Muscle of leg (tissue), 11 donors: Measurements from ENCODE around the gene KCNQ1OT1. TPM values are rescaled to one million over a fixed set of nuclear protein-coding genes. Genes with fewer than 3 reads are reported as not detected.
A peak's percentile ranks its signal among the peaks of the same experiment; 100 is the strongest.
"Not testable (repeated sequence)": the region's sequence is repeated elsewhere in the genome, so short reads cannot be mapped to it uniquely, and the experiment has no call there.

Experiments
- DNase-seq: peaks from one replicate; pipeline ENCODE4 v3.0.0; 2013
- H3K27ac ChIP-seq: one replicate; pipeline ENCODE4 v1.5.1; 2013; ENCODE audit warnings: mild to moderate bottlenecking, low read length, control low read depth
- H3K27me3 ChIP-seq: one replicate; pipeline ENCODE4 v1.6.1; 2013; ENCODE audit warnings: low read length; ENCODE audit not compliant: control insufficient read depth, insufficient read depth
- H3K36me3 ChIP-seq: one replicate; pipeline ENCODE4 v1.6.1; 2013; ENCODE audit warnings: low read length; ENCODE audit not compliant: control insufficient read depth, insufficient read depth
- H3K4me1 ChIP-seq: one replicate; pipeline ENCODE4 v1.6.1; 2013; ENCODE audit warnings: low read length; ENCODE audit not compliant: control insufficient read depth, insufficient read depth
- H3K4me3 ChIP-seq: one replicate; pipeline ENCODE4 v1.5.1; 2013; ENCODE audit warnings: low read length, control low read depth
- H3K9me3 ChIP-seq: replicated peaks from 2 replicates; pipeline ENCODE4 v1.6.1; 2013; ENCODE audit warnings: low read depth, low read length; ENCODE audit not compliant: control insufficient read depth
- WGBS: methylation state at CpG from one replicate; pipeline ENCODE4 v1.1.5; 2013; ENCODE audit warnings: missing lambda C conversion rate; ENCODE audit not compliant: insufficient coverage; 5-methylcytosine and 5-hydroxymethylcytosine counted together
- polyA plus RNA-seq, 8 donors: library from polyadenylated mRNA; unstranded; fragments of 120-200 nt; gene quantifications; one replicate each; pipeline versions ENCODE4 v1.2.1 to v1.2.3, GENCODE V29; 2013; ENCODE audit warnings: inconsistent platforms in 1 of 8, low replicate concordance in 1 of 8; ENCODE audit not compliant: insufficient read length in 8 of 8, insufficient read depth in 1 of 8
- total RNA-seq: library from RNA; stranded (reverse); fragments of 120-200 nt; gene quantifications from one replicate; pipeline ENCODE4 v1.2.4, GENCODE V29; 2013

KCNQ1OT1 gene
- total and polyA plus RNA-seq, 9 donors = 0.45 to 10.8 (median 1.00) TPM

DNA sequence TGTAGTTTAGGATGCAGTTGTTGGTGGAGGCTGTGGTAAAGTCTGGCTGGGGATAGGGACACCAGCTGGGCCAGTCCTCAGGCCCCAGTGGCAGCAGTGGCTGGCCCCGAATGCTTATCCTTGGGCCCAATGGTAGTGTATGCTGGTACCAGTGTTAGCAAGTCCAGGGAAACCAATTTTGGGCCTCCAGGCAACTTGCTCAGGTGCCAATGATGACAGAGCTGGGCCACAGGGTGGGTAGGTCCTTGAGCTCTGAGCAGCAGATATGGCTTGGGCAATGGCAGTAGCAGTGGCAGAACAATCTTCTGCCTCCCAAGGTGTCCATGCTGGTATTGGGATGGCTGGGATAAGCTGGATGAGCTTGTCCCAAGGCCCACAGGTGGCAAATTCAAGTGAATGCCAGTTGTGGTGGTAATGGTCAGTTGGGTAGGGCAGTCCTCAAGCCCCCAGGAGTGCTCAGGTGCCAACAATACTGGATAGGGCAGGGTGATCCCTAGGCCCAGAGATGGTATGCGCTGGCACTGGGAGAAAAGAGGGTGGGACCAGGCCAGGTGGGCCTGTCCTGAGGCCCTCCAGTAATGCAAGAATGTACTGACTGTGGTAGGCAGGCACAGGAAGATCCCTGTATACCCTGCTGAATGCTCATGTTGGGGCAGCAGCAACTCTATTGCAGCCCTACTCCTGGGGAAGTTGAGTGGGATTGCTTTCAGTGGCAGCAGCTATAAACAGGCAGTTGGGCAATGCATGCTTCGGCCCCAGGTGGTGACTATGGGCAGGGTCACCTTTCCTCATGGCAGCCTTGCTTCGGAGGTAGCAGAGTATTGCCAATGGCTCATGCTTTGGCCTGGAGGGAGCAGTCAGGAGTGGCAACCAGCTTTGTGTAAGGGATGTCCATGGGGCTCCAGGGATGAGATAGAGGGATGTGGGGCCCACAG lies 54.7 kb downstream of the KCNQ1OT1 start:
- Histone ChIP-seq H3K9me3 (peaks cover 82% of the 10 kb centered on the region), H3K27me3 (no peaks in the 10 kb centered on the region), H3K4me3 (no peak overlapping the region), H3K27ac (no peak overlapping the region), H3K36me3 (no peaks in the 10 kb centered on the region), H3K4me1 (no peaks in the 10 kb centered on the region)
- WGBS = 95% methylated on average over 4 of the region's 4 CpGs
- no peak for DNase-seq

- no peaks in the 10 kb centered on the region for H3K27me3 ChIP-seq
- H3K4me3 ChIP-seq = no peak overlapping the region
- DNase-seq = no peak
- H3K9me3 ChIP-seq = peaks cover 78% of the 10 kb centered on the region
- H3K27ac ChIP-seq = no peak overlapping the region
- WGBS = no CpG with 5 or more reads among the region's 3 CpGs
- no peaks in the 10 kb centered on the region for H3K4me1 ChIP-seq
- H3K36me3 ChIP-seq = no peaks in the 10 kb centered on the region
Measured at GRCh38 chr11:2643746-2644145, 56.0 kb downstream of the KCNQ1OT1 start.

GRCh38 chr11:2641623-2642022 lies 58.2 kb downstream of the KCNQ1OT1 start:
- H3K27ac ChIP-seq = no peak overlapping the region
- WGBS = no CpG with 5 or more reads among the region's 1 CpG
- no peaks in the 10 kb centered on the region for H3K4me1 ChIP-seq
- H3K27me3 ChIP-seq = no peaks in the 10 kb centered on the region
- H3K36me3 ChIP-seq = no peaks in the 10 kb centered on the region
- no peak for DNase-seq
- no peak overlapping the region for H3K4me3 ChIP-seq
- peaks cover 62% of the 10 kb centered on the region for H3K9me3 ChIP-seq

DNA sequence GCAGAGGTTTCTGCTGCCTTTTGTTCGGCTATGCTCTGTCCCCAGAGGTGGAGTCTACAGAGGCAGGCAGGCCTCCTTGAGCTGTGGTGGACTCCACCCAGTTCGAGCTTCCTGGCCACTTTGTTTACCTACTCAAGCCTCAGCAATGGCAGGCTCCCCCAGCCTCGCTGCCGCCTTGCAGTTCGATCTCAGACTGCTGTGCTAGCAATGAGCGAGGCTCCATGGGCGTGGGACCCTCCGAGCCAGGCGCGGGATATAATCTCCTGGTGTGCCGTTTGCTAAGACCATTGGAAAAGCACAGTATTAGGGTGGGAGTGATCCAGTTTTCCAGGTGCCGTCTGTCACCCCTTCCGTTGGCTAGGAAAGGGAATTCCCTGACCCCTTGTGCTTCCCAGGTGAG lies 60.0 kb downstream of the KCNQ1OT1 start:
- not testable (repeated sequence) for H3K36me3 ChIP-seq, DNase-seq, H3K27ac ChIP-seq, H3K27me3 ChIP-seq, H3K4me1 ChIP-seq, H3K4me3 ChIP-seq
- peaks cover 43% of the 10 kb centered on the region for H3K9me3 ChIP-seq
- 95% methylated on average over 11 of the region's 13 CpGs for WGBS

- Histone ChIP-seq H3K36me3 (no peaks in the 10 kb centered on the region), H3K9me3 (peaks cover 49% of the 10 kb centered on the region), H3K4me1 (no peaks in the 10 kb centered on the region), H3K4me3 (no peak overlapping the region), H3K27me3 (no peaks in the 10 kb centered on the region), H3K27ac (no peak overlapping the region)
- WGBS = no CpG with 5 or more reads among the region's 1 CpG
- no peak for DNase-seq
Measured at GRCh38 chr11:2631161-2631560, 68.6 kb downstream of the KCNQ1OT1 start.

DNA sequence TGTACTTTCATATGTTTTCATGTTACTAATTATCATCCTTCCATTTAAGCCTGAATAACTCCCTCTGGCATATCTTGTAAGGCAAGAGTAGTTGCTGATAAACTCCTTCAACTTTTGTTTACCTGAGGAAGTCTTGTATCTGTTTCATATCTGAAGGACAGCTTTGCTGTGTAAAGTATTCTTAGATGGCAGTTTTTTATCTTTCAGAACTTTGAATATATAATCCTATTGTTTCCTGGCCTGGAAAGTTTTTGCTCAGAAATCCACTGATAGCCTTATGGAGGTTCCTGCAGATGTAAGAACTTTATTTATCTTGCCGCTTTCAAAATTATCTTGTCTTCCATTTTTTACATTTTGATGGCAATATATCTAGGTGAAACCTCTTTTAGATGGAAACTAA lies 69.1 kb downstream of the KCNQ1OT1 start:
- no CpG with 5 or more reads among the region's 1 CpG for WGBS

GRCh38 chr11:2625183-2625582 lies 74.6 kb downstream of the KCNQ1OT1 start:
- H3K4me1 ChIP-seq = no peaks in the 10 kb centered on the region
- no CpG with 5 or more reads among the region's 3 CpGs for WGBS
- no peak for DNase-seq
- no peaks in the 10 kb centered on the region for H3K36me3 ChIP-seq
- no peak overlapping the region for H3K4me3 ChIP-seq
- no peaks in the 10 kb centered on the region for H3K27me3 ChIP-seq
- H3K27ac ChIP-seq = no peak overlapping the region
- peaks cover 34% of the 10 kb centered on the region for H3K9me3 ChIP-seq

More for the DNA sequence above, 69.1 kb downstream of the KCNQ1OT1 start:
- Histone ChIP-seq H3K36me3 (no peaks in the 10 kb centered on the region), H3K4me1 (no peaks in the 10 kb centered on the region), H3K27ac (no peak overlapping the region), H3K9me3 (peaks cover 53% of the 10 kb centered on the region), H3K27me3 (no peaks in the 10 kb centered on the region), H3K4me3 (no peak overlapping the region)
- DNase-seq = no peak

DNA sequence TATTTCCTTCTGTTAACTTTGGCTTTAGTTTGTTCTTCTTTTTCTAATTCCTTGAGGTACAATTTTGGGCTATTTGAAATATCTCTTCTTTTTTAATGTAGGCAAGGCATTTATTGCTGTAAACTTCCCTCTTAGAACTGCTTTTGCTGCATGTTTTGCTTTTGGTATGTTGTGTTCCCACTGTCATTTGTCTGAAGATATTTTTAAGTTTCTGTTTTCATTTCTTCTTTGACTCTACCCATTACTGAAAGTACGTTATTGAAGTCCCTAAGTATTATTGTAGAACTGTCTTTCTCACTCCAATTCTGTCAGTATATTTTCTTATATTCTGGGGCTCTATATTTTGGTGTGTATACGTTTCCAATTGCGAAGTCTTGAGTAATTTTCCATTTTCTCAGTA lies 77.9 kb downstream of the KCNQ1OT1 start:
- Histone ChIP-seq H3K27ac (peak overlapping the region; percentile 32), H3K27me3 (no peaks in the 10 kb centered on the region), H3K9me3 (peaks cover 32% of the 10 kb centered on the region), H3K4me1 (no peaks in the 10 kb centered on the region), H3K4me3 (no peak overlapping the region), H3K36me3 (no peaks in the 10 kb centered on the region)
- DNase-seq = peak; percentile 53
- WGBS = no CpG with 5 or more reads among the region's 3 CpGs

- no peak overlapping the region for H3K27ac ChIP-seq
- no peak for DNase-seq
- peaks cover 27% of the 10 kb centered on the region for H3K9me3 ChIP-seq
- no peak overlapping the region for H3K4me3 ChIP-seq
- no CpG with 5 or more reads among the region's 4 CpGs for WGBS
- H3K27me3 ChIP-seq = no peaks in the 10 kb centered on the region
- no peaks in the 10 kb centered on the region for H3K36me3 ChIP-seq
- H3K4me1 ChIP-seq = no peaks in the 10 kb centered on the region
Measured at GRCh38 chr11:2612884-2613571, 86.8 kb downstream of the KCNQ1OT1 start.

GRCh38 chr11:2609345-2609744 lies 90.4 kb downstream of the KCNQ1OT1 start:
- Histone ChIP-seq H3K36me3 (peaks cover 2% of the 10 kb centered on the region), H3K27me3 (no peaks in the 10 kb centered on the region), H3K4me3 (no peak overlapping the region), H3K27ac (no peak overlapping the region), H3K4me1 (no peaks in the 10 kb centered on the region), H3K9me3 (peaks cover 35% of the 10 kb centered on the region)
- DNase-seq = no peak
- WGBS = no CpG with 5 or more reads among the region's 2 CpGs
